ENCODE results near the gene TTLL10. TPM values are rescaled to one million over a fixed set of nuclear protein-coding genes. Genes with fewer than 3 reads are reported as not detected.

TTLL10 gene
- total RNA-seq, 4 donors from 2014 or later: not detected

GRCh38 chr1:1239614-1240347, 66.1 kb downstream of the TTLL10 start:
- Histone ChIP-seq H3K4me3 (no peak overlapping the region), H3K4me1 (peaks cover 0 to 46% (median 9%) of the 10 kb centered on the region in 4 donors), H3K27me3 (peaks cover 0 to 76% of the 10 kb centered on the region in 2 donors), H3K9me3 (no peaks in the 10 kb centered on the region), H3K27ac (no peak overlapping the region), H3K36me3 (peaks cover 0 to 37% (median 0%) of the 10 kb centered on the region in 3 donors)
- DNase-seq (ENCODE audit: low spot score in 2 of 2): no peak
- TF ChIP-seq POLR2A (IDR thresholded peaks at IDR 0.05): no peak
- no peak for TF ChIP-seq EP300 (IDR thresholded peaks at IDR 0.05)
- TF ChIP-seq CTCF (IDR thresholded peaks at IDR 0.05): no peak
- 22 to 38% methylated on average over 6 to 13 of the region's 30 CpGs for WGBS, 2 donors

- TF ChIP-seq CTCF (IDR thresholded peaks at IDR 0.05): no peak
- no peak for TF ChIP-seq EP300 (IDR thresholded peaks at IDR 0.05)
- no peak for TF ChIP-seq POLR2A (IDR thresholded peaks at IDR 0.05)
- H3K27ac ChIP-seq: no peak overlapping the region
- no peak for DNase-seq (ENCODE audit: low spot score in 2 of 2)
- no peak overlapping the region for H3K4me3 ChIP-seq
- peaks cover 0 to 31% (median 0%) of the 10 kb centered on the region in 3 donors for H3K36me3 ChIP-seq
- H3K4me1 ChIP-seq: peaks cover 0 to 46% (median 9%) of the 10 kb centered on the region in 4 donors
- H3K9me3 ChIP-seq: no peaks in the 10 kb centered on the region
- WGBS, 2 donors: 17 to 57% methylated on average over 2 to 3 of the region's 11 CpGs
- H3K27me3 ChIP-seq: peaks cover 0 to 78% of the 10 kb centered on the region in 2 donors
These were observed 66.7 kb downstream of the TTLL10 start for GRCh38 chr1:1240348-1240732.

GRCh38 chr1:1240822-1241587, 67.3 kb downstream of the TTLL10 start:
- H3K4me1 ChIP-seq: peaks cover 0 to 46% (median 10%) of the 10 kb centered on the region in 4 donors
- H3K27me3 ChIP-seq: peaks cover 0 to 85% of the 10 kb centered on the region in 2 donors
- H3K36me3 ChIP-seq: peaks cover 0 to 25% (median 0%) of the 10 kb centered on the region in 3 donors
- TF ChIP-seq EP300 (IDR thresholded peaks at IDR 0.05) (no peak), CTCF (IDR thresholded peaks at IDR 0.05) (no peak), POLR2A (IDR thresholded peaks at IDR 0.05) (no peak)
- no peak overlapping the region for H3K4me3 ChIP-seq
- WGBS, 2 donors: 49 to 72% methylated on average over 9 to 19 of the region's 23 CpGs
- H3K27ac ChIP-seq: no peak overlapping the region
- no peak for DNase-seq (ENCODE audit: low spot score in 2 of 2)
- H3K9me3 ChIP-seq: no peaks in the 10 kb centered on the region

- DNase-seq (ENCODE audit: low spot score in 2 of 2): no peak
- Histone ChIP-seq H3K4me1 (peaks cover 0 to 50% (median 14%) of the 10 kb centered on the region in 4 donors), H3K4me3 (no peak overlapping the region), H3K27ac (no peak overlapping the region), H3K27me3 (peaks cover 0 to 89% of the 10 kb centered on the region in 2 donors), H3K9me3 (no peaks in the 10 kb centered on the region), H3K36me3 (peaks cover 0 to 20% (median 0%) of the 10 kb centered on the region in 3 donors)
- WGBS, 2 donors: 79 to 89% methylated on average over 16 of the region's 26 CpGs
- TF ChIP-seq CTCF (IDR thresholded peaks at IDR 0.05) (no peak), EP300 (IDR thresholded peaks at IDR 0.05) (no peak), POLR2A (IDR thresholded peaks at IDR 0.05) (no peak)
These were observed 68.0 kb downstream of the TTLL10 start for GRCh38 chr1:1241588-1242219.

Data from tibial nerve (tissue), 4 donors.